ENCODE data around the gene GRIN3B. TPM values are rescaled to one million over a fixed set of nuclear protein-coding genes. Genes with fewer than 3 reads are reported as not detected.
"Not testable (repeated sequence)": the region's sequence is repeated elsewhere in the genome, so short reads cannot be mapped to it uniquely, and the experiment has no call there.

Gene GRIN3B, protein sequence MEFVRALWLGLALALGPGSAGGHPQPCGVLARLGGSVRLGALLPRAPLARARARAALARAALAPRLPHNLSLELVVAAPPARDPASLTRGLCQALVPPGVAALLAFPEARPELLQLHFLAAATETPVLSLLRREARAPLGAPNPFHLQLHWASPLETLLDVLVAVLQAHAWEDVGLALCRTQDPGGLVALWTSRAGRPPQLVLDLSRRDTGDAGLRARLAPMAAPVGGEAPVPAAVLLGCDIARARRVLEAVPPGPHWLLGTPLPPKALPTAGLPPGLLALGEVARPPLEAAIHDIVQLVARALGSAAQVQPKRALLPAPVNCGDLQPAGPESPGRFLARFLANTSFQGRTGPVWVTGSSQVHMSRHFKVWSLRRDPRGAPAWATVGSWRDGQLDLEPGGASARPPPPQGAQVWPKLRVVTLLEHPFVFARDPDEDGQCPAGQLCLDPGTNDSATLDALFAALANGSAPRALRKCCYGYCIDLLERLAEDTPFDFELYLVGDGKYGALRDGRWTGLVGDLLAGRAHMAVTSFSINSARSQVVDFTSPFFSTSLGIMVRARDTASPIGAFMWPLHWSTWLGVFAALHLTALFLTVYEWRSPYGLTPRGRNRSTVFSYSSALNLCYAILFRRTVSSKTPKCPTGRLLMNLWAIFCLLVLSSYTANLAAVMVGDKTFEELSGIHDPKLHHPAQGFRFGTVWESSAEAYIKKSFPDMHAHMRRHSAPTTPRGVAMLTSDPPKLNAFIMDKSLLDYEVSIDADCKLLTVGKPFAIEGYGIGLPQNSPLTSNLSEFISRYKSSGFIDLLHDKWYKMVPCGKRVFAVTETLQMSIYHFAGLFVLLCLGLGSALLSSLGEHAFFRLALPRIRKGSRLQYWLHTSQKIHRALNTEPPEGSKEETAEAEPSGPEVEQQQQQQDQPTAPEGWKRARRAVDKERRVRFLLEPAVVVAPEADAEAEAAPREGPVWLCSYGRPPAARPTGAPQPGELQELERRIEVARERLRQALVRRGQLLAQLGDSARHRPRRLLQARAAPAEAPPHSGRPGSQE
- total RNA-seq (2014; rRNA removed; shearing (Covaris generic)) = not detected in 2 replicates

DNA sequence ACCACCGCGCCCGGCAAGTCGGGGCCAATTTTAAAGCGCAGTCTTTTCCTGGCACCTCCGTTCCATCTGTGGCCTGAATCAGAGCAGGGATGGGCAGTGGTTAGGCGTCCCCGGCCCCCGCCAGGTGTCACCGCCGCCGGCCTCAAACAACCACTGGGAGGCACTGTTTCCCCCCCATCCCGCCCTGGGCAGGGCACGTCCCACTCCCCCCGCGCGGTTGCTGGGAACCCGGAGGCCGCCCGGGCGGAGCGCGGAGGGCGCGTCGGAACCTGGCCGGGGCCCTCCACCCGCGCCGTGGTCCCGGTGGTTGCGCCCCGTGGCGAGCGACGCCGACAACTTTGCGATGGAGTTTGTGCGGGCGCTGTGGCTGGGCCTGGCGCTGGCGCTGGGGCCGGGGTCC lies at the start of gene GRIN3B:
TSS of gene GRIN3B (plus strand) at position 325 of the 400 bp plus-strand sequence. CDS start at position 344, 19 bp downstream.
- no peak for DNase-seq (ENCODE audit: low spot score)

DNA sequence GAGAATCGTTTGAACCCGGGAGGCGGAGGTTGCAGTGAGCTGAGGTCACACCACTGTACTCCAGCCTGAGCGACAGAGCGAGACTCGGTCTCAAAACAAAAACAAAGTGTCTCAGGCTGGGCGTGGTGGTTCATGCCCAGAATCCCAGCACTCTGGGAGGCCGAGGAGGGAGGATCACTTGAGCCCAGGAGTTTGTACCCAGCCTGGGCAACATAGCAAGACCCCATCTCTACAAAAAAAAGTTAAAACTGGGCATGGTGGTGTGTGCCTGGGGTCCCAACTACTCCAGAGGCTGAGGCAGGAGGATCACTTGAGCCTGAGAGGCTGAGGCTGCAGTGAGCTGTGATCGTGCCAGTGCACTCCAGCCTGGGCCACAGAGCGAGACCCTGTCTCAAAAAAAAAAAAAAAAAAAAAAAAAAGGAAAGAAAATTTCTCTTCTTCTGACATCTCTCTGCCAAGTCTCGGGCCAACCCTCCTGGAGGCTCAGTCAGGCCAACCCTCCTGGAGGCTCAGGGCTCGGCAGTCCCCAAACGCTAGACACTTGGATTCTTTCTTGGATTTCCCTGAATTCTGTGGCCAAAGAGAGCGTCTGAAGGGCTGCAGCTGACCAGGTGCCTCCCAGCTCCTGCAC lies 48.1 kb upstream of the GRIN3B start:
- no peak for DNase-seq (ENCODE audit: low spot score)

DNA sequence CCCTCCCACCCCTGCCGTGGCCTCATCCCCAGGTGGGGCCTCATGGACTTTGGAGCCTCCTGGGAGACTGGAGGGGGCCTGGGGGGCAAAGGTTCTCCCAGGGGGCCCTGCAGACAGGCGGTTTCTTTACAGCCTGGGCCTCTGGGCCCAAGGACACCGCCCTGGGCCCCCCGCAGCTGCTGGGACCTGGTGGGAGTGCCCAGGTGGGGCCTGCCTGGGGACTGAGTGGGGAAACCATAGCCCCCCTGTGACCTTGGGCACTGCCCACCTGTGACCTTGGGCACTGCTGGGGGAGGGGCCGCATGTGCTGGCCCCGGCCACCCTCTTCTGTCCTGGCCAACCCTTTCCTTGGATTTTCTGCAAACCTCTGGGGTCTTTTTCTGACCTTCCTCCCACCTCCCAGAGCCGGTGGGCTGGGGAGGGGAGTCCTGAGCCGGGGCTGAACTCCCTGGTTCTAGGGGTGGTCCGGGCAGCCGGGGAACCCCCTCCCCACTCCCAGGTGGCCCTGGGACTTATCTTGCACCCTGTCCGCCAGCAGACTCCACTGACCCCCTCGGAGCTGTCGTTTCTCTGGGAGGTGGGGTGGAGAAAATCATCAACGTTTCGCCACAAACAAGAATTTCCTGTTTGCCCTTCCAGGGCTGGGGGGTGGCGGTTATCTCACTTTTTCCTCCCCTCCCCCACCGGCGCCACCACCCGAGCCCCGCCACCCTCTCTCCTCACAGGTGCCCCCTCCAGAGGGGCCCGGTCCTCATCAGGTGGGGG lies 47.4 kb upstream of the GRIN3B start:
- DNase-seq (ENCODE audit: low spot score) = peak; percentile 52

DNA sequence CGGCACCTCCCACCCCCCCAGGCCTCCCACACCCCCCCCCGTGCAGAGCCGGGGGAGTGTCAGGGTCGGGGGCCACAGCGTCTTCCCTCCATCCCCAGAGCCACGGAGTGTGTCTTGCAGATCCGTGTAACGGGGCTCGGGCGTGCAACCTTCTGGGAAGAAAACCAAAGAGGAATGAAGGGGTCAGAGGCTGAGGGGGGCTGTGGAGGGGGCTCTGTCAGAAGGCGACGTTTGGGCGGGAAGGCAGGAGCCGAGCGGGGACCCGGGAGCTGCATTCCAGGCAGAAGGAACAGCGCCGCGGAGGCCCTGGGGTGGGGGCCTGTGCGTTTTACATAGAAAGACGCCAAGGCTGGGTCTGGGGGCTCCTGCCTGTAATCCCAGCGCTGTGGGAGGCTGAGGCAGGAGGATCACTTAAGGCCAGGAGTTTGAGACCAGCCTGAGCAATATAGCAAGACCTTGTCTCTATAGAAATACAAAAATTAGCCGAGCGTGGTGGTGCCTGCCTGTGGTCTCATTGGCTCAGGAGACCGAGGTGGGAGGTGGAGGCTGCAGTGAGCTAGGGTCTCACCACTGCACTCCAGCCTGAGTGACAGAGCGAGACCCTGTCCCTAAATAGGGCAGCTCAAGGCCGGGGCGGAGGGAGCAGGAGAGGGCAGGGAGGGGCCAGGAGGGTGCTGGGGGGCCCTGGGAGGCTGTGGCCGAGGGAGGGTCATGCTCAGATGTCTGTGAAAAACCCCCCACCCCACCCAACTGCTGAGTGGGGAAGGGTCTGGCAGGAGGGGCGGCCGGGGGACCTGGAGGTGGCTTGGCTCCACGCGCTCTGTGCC lies 46.6 kb upstream of the GRIN3B start:
- DNase-seq (ENCODE audit: low spot score) = no peak

DNA sequence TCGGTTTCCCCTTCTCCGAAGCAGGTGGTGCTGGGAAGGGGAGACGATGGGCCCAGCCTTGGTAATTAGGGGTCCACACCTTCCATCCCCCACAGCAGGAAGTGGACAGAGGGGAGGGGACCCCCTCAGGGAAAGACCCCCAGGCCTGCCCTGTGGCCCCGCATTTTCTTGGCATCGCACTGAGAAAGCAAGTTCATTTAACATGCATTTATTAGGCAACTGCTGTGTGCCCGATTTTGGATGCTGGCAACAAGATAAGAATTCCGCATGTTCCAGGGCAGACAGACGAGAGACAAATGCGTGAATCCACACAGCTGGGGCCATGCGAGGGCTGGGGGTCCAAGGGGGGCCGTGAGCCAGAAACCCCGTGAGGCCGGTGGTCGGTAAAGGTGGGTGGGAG lies 45.9 kb upstream of the GRIN3B start:
- DNase-seq (ENCODE audit: low spot score) = no peak

DNA sequence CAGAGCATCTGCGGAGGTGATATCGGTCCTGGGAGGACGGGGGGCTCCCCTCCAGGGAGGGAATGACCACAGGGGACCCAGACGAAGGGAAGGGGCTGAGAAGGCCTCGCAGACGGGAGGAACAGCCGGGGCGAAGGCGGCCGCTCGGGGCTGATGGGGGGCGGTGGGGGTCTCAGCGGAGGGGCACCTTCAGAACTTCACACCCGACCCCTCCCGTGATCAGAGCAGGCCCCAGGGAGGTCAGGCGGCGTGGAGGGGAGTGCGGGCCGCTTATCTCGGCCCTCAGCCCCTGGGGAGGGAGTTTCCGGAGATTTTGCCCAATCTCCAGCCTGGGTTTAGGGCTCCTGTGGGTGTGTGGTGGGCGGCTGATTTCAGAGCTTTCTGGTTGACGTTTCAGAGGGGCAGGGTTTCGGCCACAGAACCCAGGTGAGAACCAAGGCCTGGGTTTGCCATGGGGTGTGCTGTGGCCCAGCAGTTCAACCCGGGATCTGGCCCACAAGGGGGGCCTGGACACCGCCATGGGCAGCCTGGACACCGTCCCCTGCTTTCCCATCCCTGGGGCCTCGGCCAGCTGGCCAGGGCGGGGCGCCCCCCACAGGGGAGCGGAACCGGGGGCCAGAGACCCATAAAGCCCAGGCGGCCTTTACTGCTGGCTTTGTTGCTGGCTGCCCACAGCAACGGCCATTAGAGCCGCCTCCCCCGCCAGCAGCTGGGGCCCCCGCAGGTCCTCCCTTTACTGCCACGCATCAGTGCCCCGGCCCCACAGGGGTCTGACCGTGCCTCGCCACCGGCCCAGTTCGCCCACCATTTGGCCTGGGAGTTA lies 45.3 kb upstream of the GRIN3B start:
- no peak for DNase-seq (ENCODE audit: low spot score)

DNA sequence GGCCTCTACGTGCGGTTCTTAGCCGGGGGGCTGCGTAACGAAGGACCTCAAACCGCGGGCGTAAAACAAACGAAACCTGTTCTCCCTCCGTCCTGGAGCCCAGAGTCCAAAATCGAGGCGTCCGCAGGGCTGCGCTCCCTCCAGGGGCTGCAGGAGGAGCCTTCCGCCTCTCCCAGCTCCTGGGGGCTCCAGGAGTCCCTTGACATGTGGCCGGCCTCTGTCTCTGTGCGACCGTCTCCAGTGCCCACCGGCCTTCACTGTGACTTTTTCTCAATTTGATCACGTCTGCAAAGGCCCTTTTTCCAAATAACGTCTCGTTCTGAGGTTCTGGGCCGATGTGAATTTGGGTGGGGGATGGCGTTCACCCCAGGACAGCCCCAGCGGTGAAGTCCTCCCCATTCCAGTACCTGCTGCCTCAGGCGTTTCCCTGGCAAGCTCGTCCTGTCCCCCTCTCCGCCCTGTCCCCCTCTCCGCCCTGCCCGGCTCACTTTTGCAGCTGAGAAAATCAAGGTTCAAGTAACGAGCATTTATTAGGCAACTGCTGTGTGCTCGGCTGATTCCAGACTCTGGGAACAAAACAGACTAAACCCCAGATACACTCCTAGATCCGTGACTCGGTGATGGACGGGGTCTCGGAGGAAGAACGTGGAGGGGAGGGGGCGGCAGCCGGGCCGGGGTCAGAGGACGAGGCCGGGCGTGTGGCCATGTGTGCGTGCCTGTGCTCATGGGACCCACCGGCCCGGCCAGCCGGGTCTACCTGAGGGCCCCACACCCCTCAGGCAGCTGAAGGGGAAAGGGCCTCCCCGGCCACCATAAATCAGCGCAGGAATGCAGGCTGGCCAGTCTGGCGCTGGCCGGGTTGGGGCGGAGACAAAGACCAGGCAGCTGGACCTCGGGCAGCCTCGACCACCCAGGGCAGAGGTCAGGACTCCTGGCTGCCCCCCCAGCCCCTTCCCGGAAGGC lies 44.1 kb upstream of the GRIN3B start:
- DNase-seq (ENCODE audit: low spot score) = peak; percentile 67

DNA sequence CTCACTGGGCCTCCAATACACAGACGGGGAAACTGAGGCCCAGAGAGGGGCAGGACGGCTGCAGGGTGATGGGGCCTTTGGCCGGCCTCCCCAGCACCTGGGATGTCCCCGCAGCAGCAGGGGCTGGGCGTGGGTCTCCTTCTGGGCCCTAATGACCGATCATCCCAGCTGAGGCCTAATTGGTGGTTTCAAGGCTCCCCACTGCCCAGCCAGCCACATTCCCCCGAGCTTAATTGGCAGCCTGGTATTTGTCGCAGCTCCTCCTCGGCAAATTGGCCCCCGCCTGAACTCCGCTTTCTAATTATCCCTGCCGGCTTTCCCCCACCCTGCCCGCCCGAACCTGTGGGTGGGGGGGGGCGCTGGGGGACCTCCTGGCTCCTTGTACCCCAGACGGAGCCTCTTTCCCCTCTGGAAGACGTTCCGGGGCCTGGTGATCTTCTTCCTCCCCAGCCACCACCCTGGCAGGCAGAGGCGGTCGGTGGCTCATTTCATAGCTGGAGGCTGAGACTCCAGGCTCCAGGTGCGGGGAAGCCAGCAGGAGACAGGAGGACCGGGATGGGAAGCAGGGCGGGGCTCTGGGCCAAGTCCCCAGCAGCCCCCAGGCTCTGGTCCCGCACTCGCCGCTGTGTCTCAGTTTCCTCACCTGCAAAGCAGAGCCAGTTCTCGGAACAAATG lies 43.3 kb upstream of the GRIN3B start:
- DNase-seq (ENCODE audit: low spot score) = peak; percentile 62

DNA sequence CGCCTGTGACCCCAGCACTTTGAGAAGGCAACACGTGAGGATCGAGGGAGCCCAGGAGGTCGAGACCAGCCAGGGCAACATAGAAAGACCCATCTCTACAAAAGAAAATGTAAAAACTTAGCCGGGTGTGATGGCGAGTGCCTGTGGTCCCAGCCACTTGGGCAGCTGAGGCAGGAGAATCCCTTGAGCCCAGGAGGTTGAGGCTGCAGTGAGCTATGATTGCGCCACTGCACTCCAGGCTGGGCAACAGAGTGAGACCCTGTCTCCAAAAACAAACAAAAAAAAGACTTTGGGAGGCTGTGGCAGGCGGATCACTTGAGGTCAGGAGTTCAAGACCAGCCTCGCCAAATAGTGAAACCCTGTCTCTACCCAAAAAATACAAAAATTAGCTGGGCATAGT lies 42.6 kb upstream of the GRIN3B start:
- DNase-seq (ENCODE audit: low spot score) = not testable (repeated sequence)

DNA sequence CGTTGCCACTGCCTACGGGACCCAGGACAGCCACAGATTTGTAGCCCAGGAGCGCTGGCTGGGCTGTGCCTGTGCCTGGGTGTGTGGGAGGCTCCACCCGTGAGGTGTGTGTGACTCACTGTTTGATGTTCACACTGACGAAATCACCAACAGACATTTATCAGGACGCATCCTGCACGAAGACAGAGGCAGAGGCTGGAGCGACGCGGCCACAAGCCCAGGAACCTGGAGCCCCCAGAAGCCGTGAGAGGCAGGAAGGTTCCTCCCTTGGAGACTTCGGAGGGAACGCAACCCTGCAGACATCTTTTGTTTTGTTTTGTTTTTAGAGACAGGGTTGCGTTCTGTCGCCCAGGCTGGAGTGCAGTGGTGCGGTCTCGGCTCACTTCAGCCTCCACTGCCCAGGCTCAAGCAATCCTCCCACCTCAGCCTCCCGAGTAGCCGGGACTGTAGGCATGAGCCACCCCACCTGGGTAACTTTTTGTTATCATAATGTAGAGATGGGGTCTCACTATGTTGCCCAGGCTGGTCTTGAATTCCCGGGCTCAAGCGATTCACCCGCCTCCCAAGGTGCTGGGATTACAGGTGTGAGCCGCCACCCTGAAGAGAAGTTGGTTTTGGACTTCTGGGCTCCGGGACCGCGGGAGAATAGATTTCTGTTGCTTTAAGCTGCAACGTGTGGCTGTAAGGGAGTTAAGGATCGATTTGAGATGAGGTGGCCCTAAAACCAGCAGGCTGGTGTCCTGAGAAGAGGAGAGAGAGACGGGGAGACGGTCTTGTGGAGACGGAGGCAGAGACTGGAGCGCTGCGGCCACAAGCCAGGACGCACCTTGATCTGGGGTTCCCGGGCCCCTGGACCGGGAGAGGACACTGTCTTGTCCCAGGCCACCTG lies 41.0 kb upstream of the GRIN3B start:
- peak; percentile 47 for DNase-seq (ENCODE audit: low spot score)

DNA sequence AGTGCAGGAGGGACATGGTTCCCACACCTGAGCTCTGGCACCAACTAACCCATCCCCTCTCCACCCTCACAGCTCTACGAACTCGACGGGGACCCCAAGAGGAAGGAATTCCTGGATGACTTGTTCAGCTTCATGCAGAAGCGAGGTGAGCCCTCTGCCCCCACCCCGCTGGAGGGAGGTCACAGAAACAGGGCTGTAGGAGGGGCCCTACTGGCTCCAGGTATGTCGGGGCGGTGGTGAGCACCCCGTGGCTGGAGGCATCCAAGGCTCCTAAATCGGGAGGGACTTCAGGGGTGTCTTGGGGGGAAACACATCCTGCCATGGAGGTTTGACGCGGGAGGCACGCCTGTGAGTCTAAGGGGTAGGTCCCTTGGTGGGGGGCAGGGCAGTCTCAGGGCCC lies 40.2 kb upstream of the GRIN3B start:
- no peak for DNase-seq (ENCODE audit: low spot score)

DNA sequence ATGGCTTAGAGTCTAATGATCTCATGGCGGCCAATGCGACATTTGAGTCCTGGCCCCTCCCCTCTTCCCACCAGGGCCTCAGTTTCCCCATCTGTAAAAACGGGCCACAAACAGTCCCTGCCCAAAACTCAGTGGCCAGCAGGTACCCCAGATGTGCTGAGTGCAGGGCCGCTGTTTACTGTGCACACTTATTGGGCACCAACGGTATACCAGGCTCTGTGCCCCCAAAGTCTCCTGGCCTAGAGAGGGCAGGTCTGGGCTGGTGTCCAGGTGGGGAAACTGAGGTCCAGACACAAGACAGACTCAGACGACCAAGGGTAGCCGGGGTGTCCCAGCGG lies 39.6 kb upstream of the GRIN3B start:
- no peak for DNase-seq (ENCODE audit: low spot score)

DNA sequence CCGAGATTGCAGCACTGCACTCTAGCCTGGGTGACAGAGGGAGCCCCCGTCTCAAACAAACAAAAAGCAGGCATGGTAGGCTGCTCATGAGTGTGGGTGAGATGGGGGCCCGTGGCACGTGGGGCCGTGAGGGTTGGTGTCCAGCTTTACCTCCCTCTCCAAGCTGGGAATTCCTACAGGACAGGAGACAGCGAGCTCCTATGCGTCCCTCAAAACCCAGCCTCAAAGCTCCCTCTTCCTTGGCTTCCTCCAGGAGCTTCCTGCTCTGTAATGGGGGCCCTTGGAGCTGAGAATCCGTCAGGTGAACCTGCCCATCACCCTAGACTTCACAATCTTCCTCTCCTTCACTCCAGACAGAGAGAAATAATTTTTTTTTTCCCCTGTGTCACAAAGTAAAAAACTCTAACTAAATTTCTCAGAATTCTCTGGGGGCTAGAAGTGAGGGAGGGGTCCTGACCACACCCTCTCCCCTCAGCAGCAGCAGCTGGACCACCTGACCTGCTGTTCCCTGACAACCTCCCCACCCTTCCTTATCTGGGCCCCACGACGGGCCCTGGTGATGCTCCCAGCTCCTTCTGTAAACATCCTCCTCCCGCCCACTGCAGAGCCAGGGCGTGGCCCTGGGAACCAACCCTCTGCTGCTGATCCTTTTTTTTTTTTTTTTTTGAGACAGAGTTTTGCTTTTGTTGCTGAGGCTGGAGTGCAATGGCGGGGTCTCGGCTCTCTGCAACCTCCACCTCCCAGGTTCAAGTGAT lies 38.2 kb upstream of the GRIN3B start:
- peak; percentile 39 for DNase-seq (ENCODE audit: low spot score)

DNA sequence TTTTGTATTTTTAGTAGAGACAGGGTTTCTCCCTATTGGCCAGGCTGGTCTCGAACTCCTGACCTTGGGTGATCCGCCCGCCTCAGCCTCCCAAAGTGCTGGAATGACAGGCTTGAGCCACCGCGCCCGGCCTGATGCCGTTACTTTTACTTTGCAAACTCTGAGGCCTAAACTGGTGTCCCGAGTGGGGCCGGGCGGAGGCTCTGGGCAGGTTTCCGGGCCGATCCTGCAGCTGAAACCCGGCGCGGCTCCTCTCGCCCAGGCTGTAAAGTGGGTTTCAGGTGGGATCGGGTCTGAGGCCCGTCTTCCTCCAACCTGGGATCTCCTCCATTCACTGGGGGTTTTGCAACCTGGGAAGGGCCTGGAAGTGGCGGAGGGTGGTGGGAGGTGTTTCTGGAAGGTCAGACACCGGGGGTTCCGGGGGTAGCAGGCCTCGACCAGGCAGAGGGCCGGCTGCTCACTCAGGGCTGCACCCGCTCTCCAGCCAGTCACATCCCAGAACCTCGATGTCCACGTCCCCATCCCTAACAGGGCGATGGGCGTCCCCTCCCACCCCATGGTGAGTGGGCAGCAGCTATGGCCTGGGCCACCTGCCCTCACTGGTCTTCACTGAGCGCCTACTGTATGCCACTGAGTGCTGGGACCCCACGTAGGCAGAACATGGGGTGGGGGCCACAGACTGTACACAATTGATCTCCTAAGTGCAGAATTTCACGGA lies 37.4 kb upstream of the GRIN3B start:
- no peak for DNase-seq (ENCODE audit: low spot score)

DNA sequence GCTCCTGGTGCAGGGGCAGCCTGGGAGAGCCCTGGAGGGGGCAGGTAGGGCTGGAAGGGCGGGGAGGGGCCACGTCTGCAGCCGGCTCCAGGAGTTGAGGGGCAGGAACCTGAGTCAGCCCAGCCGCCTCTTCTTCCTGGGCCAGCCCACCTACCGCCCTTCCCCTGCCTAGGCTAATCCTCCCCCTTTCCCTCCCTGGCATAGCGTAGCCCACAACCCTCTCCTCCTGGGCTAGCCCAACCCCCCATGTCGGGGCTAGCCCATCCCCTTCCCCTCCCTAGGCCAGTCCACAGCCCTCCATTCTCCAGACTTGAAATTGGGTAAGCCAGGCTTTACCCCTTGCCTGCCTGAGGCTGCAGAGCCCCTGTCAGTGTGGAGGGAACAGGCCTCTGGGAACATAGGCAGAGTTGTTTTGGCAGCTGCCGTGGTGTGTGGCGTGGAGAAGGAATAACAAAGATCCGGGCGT lies 36.7 kb upstream of the GRIN3B start:
- no peak for DNase-seq (ENCODE audit: low spot score)
